ENCODE data around the gene TSC22D4.

- TF ChIP-seq POLR2AphosphoS5 (IDR thresholded peaks at IDR 0.05; ENCODE audit: borderline replicate concordance, low read depth, low read length) (no peak), EZH2 (IDR thresholded peaks at IDR 0.05) (no peak)
These were observed 2.8 kb downstream of the TSC22D4 start for GRCh38 chr7:100476101-100476780.
